NCI-H2081 (cell line): ENCODE measurements around the gene GPALPP1.
"Not testable (repeated sequence)": the region's sequence is repeated elsewhere in the genome, so short reads cannot be mapped to it uniquely, and the experiment has no call there.

Experiments
- DNase-seq, 2 experiments: peaks; one replicate each; lab custom pipeline; 2025; lab: John Stamatoyannopoulos, UW

The GPALPP1 gene, protein sequence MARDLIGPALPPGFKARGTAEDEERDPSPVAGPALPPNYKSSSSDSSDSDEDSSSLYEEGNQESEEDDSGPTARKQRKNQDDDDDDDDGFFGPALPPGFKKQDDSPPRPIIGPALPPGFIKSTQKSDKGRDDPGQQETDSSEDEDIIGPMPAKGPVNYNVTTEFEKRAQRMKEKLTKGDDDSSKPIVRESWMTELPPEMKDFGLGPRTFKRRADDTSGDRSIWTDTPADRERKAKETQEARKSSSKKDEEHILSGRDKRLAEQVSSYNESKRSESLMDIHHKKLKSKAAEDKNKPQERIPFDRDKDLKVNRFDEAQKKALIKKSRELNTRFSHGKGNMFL

DNA sequence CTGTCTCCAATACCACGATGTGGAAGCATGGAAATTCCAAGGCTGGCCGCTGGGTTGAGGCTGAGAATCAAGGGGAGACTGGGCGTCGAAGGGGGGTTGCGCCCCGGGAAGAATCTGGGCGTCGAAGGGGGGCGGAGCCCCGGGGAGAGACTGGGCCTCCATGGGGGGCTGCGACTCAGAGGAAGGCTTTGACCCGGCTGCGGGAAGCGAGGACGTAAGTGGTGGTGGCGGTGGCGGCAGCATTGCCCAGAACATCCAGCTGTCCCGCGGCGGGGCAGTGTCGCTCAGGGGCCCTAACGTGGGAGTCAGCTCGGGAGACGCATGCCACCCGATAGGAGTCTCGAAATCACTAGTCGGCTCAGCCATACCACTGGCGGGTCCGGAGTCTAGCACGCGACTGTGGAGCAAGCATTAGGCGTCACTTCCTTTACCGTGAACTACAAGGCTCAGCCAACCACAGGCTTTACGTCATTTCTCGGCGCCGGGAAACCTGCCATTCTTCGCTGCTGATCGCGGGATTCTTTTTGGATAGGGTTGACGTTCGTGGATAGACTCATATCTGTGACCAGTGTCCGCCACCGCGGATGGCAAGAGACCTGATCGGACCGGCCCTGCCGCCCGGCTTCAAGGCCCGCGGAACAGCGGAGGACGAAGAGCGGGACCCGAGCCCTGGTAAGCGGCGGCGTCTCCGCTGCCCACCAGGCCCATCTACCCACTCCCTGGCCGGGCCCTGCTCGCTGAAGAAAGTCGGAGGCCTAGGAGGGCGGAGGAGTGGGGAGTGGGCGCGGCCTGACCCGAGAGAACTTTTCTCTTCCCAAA is at the start of gene GPALPP1, which contains the start of gene NUFIP1:
TSS of gene GPALPP1 (plus strand) at position 468 of the 819 bp plus-strand sequence. CDS start at position 585, 117 bp downstream.
TSS of gene NUFIP1 (minus strand) at position 401 of the 819 bp plus-strand sequence. CDS start at position 366, 35 bp downstream.
- DNase-seq: peak; percentile 75 to 90

DNA sequence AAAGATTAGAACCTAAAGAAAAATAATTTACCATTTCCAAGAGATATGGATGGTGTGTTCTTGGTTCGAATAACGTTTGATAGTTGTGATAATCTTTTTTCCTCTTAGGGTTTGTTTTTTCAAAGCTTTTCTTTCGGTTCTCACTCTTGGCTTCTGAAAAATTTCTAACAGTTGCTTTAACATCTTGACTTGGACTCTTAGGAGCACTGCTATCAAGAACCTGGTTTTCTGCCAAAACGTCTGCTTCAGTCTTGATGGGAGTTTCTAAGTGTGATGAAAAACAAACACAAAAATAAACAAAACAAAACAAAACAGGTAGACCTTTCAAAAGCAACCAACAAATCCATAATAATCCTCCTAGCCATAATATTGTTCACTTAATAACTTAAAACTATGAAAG is 45.9 kb upstream of the GPALPP1 start:
- not testable (repeated sequence) for DNase-seq

DNA sequence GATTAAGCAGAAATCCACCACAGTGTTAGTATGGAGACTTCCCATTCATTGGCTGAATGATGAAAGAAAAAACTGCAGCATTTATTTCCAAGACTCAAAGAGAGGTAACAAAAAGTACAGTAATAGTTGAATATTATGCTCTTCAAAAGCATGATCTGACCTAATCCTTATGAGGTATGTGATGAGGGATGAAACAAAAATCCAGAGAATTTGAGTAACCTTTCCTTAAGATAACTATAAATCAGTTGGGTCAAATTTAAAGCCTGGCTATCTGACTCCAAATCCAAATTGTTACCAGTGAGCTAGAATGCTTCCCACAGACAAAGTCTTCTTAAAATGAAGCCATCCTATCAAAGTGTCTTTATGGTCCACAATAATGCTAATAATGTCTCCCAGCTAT is 38.2 kb upstream of the GPALPP1 start:
- DNase-seq: no peak

DNA sequence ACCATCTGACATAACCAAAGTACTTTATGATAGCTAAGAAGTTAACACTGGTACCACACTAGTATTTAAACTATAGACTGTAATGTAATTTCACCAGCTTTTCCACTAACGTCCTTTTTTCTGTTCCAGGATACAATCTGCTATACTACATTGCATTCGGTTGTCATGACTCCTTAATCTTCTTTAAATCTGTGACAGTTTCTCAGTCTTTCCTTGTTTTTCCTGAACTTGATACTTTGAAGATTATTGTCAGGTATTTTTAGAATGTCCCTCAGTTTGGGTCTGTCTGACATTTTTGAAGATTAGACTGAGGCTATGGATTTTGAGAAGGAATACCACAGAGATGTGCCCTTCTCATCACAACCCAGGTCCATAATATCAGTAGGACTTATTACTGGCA is 36.7 kb upstream of the GPALPP1 start:
- no peak for DNase-seq

DNA sequence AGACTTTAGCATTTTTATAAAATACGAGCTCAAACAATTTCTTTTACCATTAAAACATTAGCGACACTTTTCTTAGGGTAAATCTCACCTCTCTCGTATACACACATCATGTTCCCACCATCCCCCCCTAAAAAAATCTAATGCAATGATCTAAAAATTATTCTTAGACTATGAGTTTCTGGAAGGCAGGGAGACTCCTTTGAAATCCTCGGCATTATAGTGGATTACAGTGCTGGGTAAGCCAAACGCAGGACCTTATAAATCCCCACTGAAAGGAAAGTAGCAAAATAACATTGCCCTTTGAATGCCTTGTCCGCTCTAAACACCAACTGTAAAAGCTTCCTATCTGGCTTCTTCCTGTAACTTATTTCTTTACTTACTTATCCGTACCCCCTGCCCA is 35.1 kb upstream of the GPALPP1 start:
- no peak for DNase-seq

DNA sequence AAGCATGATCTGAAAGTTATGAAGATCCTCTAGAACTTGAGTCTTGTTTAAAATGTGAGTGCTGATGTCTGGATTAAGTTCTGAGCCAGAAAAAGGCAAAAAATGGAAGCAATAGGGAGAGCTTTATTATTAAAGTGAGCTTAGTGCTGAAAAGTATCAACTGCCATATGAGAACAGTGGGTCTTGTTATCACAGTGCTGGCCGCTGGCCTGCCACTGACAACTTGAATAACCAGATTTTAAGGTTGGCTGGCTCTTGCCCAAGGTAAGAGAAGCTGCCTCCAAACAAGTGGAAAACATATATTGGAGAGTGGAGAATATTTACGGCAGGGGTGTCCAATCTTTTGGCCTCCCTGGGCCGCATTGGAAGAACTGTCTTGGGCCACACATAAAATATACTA is 33.9 kb upstream of the GPALPP1 start:
- no peak for DNase-seq

DNA sequence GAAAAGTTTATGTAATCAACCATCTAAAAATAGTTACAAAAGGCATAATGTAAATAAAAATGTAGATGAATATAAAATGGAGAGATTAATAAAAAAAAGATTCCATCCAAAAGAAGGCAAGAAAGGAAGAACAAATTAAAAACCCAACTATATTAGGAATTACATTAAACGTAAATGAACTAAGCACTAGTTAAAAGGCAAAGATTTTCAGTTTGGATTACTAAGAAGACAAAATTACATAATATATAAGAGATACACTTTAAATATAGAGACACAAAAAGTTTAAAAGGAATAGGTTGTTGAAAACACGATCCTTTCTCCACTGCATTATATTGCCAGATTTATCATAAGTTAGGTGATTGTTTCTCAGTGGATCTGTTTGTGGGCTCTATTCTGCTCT is 27.3 kb upstream of the GPALPP1 start:
- DNase-seq: no peak

DNA sequence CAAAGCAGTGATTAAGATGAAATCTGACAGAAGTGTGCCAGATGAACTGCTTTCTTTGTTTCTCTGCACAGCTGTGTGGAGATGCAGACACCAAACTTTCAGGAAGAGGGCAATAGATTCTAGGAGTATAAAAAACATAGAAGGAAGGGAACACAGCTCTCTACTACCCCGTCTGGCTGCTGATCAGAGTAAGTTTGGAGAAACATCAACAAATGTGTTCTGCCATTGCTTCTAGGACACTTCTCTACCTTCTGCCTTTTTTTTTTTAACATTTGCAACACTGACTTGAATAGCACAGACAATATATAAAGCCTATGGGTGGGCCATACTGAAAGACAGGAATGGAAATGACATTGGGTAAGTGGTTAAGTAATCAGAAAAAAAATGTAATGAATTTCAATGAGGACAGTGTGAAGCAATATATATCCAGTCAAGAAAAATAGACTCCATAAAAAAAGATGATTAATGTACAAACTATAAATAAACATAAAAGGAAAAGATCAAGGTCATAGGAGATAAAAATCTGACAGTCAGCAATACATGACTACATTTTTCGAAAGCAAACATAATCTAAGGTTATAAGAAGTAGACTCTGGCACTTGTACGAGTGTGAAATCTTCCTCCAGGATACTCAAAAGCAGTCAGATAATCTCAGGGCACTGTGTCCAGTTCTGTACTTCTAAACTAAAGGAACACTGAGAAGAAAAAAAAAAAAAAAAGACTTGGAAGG is 21.5 kb upstream of the GPALPP1 start:
- no peak for DNase-seq

DNA sequence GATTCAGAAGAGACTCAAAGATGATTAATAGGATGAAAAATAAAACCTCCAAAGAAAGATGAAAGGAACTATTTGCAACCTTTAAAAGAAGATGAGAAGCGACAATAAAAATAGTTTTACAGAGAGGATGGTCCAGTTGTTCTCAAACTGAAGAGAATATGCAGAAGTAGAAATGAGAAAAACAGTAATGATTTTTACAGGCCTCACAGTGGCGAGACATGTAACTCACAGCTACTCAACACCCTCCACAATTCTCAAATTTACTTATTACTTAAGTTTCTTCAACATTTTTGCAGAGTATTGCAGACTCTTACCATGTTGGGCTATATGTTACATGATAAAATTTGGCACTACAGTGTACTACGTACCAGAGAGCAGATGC is 20.9 kb upstream of the GPALPP1 start:
- DNase-seq: no peak

DNA sequence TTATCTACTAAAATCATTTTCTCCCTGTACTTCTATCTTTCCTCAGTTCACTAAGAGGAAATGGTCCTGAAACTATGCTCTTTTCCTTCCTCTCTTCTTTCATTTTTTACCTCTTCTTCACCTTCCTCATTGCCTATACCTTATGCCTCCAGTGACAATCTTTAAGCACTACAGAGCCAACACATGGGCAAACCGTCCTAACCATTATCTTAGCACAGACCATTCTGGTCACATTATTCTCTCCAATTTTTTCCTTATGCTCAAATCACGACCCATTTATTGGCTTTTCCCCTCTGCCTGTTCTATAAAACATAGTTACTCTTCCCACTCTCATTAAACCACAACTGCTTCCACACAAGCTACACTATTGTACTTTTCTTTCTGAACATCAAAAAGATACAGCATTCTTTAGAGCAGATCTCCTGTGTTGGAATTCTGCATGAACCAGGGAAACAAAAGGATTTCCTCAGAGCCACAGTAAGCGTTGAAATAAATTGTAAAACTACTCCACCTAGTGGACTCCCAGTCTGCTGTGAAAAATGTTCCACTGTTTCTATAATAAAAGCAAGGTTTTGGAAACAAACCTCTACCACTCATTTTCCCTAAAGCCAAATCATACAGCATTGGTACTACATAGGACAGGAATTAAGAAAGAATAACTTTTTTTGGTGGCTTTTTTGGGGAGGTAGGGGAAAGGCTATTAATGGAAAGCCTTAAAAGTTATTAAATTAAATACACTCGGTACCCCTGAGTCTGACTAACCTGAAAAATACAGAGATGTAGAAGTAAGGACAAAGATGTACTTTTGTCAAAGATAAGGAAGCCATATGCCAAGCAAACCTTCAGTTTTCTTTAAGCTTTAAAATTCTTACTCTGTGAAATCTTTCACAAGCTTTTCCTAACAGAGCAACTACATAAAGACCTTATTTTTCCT is 19.5 kb upstream of the GPALPP1 start:
- DNase-seq: peak; percentile 27 to 59

DNA sequence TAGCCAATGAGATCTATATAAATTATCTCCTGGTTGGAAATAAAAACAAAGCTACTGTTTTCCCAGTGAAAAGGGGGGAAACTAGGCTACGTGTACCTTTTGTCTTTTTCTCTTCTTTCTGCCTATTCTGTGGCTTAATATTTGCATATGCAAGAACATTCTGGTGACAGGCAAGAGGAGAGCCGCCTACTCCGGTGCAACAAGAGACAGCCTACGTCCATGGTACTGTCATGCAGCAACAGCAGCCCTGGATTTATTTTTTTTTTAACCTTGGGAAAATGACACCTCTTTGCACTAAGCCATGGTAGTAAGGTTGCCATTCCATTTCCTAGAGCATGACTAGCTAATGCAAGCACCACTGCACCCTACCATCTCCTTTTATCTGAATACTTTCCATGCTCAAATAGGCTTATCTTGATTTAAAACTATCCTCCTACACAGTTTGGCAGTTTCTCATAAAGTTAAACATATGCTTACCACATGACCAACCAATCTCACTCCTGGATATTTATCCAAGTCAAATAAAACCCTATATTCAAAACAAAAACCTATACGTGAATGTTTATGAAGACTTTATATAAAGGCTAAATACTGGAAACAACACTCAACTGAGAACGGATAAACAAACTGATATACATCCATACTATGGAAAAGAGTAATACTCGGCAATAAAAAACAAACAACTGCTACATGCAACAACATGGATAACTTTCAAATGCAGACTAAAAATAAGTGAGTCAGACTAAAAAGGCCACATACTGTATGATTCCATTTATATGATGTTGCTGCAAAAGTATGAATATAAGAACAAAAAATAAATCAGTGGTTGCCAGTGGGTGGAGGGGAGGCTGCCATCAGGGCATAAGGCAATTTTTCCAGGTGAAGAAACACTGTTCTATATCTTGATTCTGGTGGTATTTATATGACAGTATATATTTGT is 17.4 kb upstream of the GPALPP1 start:
- no peak for DNase-seq

DNA sequence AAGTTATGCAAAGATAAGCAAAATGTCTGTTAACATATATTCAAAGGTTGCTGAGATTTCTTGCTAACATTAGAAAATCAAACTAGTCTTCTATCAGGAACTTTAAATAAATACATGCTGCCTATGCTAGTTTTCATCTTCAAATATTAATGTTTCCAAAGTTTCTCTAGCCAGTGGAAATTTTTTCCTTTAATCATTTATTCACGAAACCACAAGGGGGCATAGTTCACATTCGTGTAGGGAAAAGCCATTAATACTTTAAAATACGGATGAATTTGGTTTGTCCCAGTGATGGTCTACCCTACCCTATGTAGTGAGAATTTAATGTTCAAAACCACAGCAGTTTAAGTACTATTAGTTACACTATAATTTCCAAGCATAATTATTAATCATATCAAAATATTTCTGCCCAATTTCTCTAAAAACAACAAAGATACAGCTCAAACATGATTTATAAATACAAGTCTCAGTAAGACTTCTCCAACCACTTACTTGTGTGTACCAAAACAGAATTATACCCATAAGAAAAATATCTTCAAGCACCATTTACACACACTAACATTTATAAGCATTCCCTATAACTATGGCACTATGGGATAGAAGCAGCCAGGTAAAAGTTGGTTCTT is 16.3 kb upstream of the GPALPP1 start:
- DNase-seq: peak; percentile 15 to 16

DNA sequence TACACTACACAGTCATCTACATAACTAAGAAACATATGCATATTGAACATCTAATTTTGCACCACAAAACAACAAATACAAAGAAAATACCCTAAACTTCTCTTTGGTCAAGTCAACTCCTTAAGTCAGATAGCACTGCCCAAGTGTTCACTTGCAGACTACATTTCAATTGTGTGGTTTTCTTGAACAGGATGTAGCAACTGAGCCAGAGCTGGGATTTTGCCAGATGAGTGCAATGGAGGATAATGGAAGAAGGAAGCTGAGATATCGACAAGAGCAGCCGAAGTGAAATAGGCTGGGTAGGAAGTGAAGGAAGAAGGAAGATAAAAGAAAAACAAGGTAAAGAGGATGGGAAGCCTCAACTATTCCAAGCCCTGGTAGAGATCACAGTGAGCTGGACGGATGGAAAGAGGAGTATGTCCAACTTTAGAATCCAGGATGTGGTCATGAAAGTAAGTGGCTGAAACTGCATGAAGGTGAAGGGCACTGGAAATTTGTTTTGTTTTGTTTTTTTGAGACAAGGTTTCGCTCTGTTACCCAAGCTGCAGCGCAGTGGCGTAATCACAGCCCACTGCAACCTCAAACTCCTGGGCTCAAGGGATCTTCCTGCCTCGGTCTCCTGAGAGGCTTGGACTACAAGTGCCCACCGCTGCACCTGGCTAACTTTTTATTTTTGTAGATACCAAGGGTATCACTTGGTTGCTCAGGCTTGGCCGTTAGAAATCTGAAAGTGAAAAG is 15.1 kb upstream of the GPALPP1 start:
- DNase-seq: no peak

DNA sequence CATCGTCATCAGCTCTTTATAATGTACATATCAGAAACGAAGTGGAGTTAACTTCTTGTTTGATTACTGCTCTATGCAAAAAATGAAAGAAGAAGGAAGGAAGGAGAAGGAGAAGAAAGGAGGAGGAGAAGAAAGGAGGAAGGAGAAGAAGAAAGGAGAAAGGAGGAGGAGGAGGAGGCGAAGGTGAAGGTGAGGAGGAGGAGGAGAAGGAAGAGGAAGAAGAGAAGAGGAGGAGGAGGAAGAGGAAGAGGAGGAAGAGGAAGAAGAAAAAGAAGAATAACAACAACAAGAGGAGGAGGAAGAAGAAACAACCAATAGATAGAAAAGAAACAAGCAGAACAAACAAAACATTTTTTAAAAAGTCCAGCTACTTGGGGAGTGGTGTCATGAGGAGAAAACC is 13.1 kb upstream of the GPALPP1 start:
- DNase-seq: no peak

DNA sequence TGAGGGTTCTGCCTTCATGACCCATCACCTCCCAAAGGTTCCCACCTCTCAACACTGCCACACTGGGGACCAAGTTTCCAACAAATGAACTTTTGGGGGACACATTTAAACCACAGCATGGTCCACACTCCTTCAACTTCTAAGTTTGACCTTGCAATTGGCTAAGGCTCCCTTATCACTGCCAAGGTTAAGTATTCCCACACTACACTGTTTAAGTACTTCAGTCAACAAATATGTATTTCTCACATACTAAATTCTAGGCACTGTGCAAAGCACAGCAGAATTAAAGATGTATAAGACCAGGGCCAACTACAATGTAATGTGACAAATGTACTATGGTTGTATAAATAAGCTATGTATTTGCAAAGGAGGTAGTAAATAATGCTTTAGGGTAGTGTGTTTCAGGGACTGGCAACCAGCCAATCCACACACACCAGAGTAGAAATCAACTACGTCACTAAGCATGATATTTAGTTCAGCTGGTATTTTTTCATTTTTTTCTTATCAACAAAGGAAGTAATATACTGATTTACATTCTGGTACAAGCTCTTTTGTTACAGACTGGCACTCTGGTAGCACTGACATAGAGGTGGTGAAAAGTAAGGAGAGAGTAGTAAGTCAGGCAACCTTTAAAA is 12.3 kb upstream of the GPALPP1 start:
- no peak for DNase-seq

DNA sequence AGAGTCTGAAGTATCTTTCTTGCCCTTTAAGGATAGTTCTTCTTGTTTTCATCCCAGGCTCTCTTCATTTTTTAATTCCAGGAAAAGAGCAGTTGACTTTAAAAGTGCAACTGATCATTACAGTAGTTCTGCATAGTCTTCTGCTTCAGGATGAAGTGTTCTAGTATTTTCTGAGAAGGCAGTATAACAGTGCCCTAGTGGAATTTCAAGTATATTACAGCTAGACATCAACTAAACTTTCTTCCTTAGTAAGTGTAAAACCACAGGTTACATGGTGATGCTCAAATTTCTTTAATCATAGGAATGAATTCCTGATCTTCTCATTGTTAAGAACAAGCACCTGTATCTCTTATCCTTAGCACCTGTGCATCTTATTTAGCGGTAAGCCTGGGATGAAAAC is 11.0 kb upstream of the GPALPP1 start:
- DNase-seq: no peak

DNA sequence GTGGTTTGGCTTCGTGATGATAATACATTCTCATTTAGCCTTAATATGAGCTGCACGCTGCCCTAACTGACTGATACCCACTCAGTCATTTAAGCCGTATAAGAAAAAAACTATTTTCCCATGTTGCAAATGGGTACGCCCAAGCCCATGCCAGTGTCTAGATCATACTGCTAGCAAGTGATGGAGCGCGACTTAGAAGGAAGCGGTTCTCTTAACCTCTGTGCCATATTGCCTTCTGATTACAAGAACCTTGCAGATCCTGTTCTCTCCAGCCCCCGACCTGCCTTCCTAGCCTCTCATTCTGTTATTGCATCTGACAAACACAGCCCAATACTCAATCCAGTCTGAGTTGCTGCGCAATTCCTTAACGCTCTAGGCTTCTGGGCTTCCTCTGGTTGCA is 603 bp downstream of the GPALPP1 start:
- DNase-seq: no peak

DNA sequence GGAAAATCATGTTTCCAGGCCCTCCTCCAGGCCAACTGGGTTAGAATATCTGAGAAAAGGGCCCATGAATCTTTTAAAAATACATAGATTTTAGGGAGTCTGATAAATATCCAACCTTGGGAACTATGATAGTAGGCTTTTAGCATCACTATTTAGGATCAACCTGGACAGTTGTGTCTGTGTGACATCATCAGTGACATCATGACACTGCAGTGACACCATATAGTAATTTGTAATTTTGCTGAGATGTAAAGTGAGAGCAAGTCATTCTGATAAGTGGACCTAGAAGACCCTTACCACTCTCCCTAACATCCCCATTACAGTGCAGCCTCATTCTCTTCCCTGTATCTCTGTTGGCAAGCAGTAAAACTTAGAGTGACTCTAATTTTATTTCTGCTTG is 14.1 kb downstream of the GPALPP1 start:
- no peak for DNase-seq

DNA sequence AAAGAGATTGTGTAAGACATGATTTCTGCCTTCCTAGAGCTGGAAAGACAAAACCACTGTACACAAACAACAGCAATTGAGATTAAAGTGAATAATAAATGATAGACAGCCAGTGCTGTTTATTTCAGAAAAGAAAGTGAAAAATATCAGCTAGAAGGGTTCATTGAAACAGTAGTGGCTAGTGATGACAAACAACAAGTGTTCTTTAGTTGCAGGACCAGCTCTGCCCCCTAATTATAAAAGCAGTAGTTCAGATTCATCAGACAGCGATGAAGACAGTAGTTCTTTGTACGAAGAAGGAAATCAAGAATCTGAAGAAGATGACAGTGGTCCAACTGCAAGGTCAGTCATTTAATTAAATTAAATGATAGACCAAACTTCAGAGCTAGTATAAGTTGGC is 14.8 kb downstream of the GPALPP1 start:
- DNase-seq: no peak
